IMR-90 (cell line): ENCODE results near the gene CACUL1.

Source experiments
- BHLHE40 ChIP-seq: fragments of 150-350 bp; IDR thresholded peaks from 2 replicates; pipeline ENCODE4 v1.6.1; 2016; ENCODE audit warnings: mild to moderate bottlenecking, low read depth, low read length
- CTCF ChIP-seq: conservative IDR thresholded peaks from 2 replicates; pipeline ENCODE4 v1.5.1; 2012; ENCODE audit warnings: mild to moderate bottlenecking, low read depth, low read length, improper control_type of control experiment
- ELK1 ChIP-seq: fragments of 150-350 bp; IDR thresholded peaks from 2 replicates; pipeline ENCODE4 v1.6.1; 2016; ENCODE audit warnings: low read depth, mild to moderate bottlenecking, low read length, moderate library complexity, borderline replicate concordance
- MAFK ChIP-seq: IDR thresholded peaks from 2 replicates; pipeline ENCODE4 v1.6.1; 2012; ENCODE audit warnings: low read depth, low read length, improper control_type of control experiment
- MAZ ChIP-seq: IDR thresholded peaks from 2 replicates; pipeline ENCODE4 v1.6.1; 2012; ENCODE audit warnings: low read depth, mild to moderate bottlenecking, low read length, improper control_type of control experiment, moderate library complexity, borderline replicate concordance
- MXI1 ChIP-seq: IDR thresholded peaks from 2 replicates; pipeline ENCODE4 v1.6.1; 2012; ENCODE audit warnings: low read depth, mild to moderate bottlenecking, low read length, moderate library complexity, borderline replicate concordance
- POLR2A ChIP-seq: IDR thresholded peaks from 2 replicates; pipeline ENCODE4 v1.6.1; 2012; ENCODE audit warnings: mild to moderate bottlenecking, low read depth, low read length
- RFX5 ChIP-seq: IDR thresholded peaks from 2 replicates; pipeline ENCODE4 v1.8.0; 2012; ENCODE audit warnings: low read depth, mild to moderate bottlenecking, low read length, moderate library complexity
- USF2 ChIP-seq: fragments of 150-350 bp; IDR thresholded peaks from 2 replicates; pipeline ENCODE4 v1.6.1; 2017; ENCODE audit warnings: mild to moderate bottlenecking, antibody characterized with exemption, low read length, low read depth

GRCh38 chr10:118669835-118670234, 84.9 kb downstream of the CACUL1 start:
- TF ChIP-seq CTCF (no peak), ELK1 (no peak), BHLHE40 (no peak), RFX5 (no peak), MAFK (no peak), MAZ (no peak), MXI1 (no peak), POLR2A (no peak), USF2 (no peak)
